PFSK-1 (cell line): ENCODE measurements around the gene OXER1.

Experiments
- POLR2AphosphoS5 ChIP-seq: IDR thresholded peaks from 2 replicates; pipeline ENCODE4 v1.6.1; 2012; ENCODE audit warnings: low read depth, mild to moderate bottlenecking, control low read depth, low read length, moderate library complexity
- REST ChIP-seq, 2 experiments: IDR thresholded peaks; 2 replicates each; pipeline versions ENCODE4 v1.6.1 to v1.8.0; 2011 to 2012; ENCODE audit warnings: low read depth in 2 of 2, low read length in 2 of 2, control low read depth in 1 of 2, inconsistent platforms in 1 of 2, mild to moderate bottlenecking in 1 of 2, moderate library complexity in 1 of 2; ENCODE audit not compliant: insufficient read depth in 1 of 2
- TAF1 ChIP-seq: IDR thresholded peaks from 2 replicates; pipeline ENCODE4 v1.6.1; 2012; ENCODE audit warnings: low read length, control low read depth, borderline replicate concordance; ENCODE audit not compliant: insufficient read depth

DNA sequence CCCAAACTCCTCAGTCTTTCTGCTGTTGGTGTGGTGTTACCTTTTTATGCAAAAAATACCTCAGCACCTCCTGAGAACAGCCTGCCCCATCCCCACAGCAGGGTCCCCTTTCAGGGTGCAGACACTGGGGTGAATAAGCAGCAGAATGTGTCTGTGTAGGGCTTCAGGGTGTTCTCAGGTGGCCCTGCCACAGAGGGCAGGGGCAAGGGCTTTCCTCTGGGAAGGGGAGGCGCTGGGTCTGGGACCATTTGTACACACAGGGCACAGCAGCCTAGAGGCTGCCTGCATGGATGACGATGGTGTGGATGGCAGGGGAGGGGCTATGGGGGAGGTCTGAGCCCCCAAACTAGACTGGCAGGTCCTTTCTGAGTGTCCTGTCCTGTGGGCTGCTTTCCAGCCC, 25.8 kb upstream of the OXER1 start:
- TF ChIP-seq TAF1 (no peak), POLR2AphosphoS5 (no peak), REST (IDR thresholded peaks at IDR 0.05; ENCODE audit: insufficient read depth in 1 of 2, low read depth in 2 of 2, low read length in 2 of 2) (no peak)
